Measurements from ENCODE around the gene COLGALT1. TPM values are rescaled to one million over a fixed set of nuclear protein-coding genes. Genes with fewer than 3 reads are reported as not detected.

Gene COLGALT1
- total and polyA plus RNA-seq, 2 experiments from 2014 or later: 18.2 to 63.4 TPM

- H3K27ac Mint-ChIP-seq: no peak overlapping the region
- no peaks in the 10 kb centered on the region for H3K27me3 ChIP-seq (ENCODE audit: insufficient read depth)
- DNase-seq (ENCODE audit: low spot score) (no peak), ATAC-seq (no peak)
- H3K4me1 Mint-ChIP-seq: no peaks in the 10 kb centered on the region
- no peak overlapping the region for H3K4me3 ChIP-seq
- no peak overlapping the region for H3K4me3 Mint-ChIP-seq
- no peak overlapping the region for H3K27ac ChIP-seq (ENCODE audit: low read depth)
- H3K79me2 ChIP-seq (replicated peaks; ENCODE audit: insufficient read depth): no peaks in the 10 kb centered on the region
- H4K20me1 ChIP-seq (replicated peaks; ENCODE audit: insufficient read depth): no peaks in the 10 kb centered on the region; the same call in 1 of the 2 replicates
- H2AFZ ChIP-seq: no peak overlapping the region
- peaks cover 6% of the 10 kb centered on the region for H3K27me3 Mint-ChIP-seq (ENCODE audit: insufficient read depth, low read depth, poor library complexity)
- H3K36me3 Mint-ChIP-seq (ENCODE audit: low read depth): peaks cover 33% of the 10 kb centered on the region
- no peaks in the 10 kb centered on the region for H3K9me2 ChIP-seq (ENCODE audit: insufficient read depth)
- H3F3A ChIP-seq (replicated peaks; ENCODE audit: low read depth): no peaks in the 10 kb centered on the region
- no peaks in the 10 kb centered on the region for H3K9me3 Mint-ChIP-seq
- TF ChIP-seq CTCF (conservative IDR thresholded peaks at IDR 0.05; ENCODE audit: low read depth in 2 of 2) (no peak), CREB1 (CRISPR knock-in tag; IDR thresholded peaks at IDR 0.05; ENCODE audit: low read depth) (no peak), STAT1 (IDR thresholded peaks at IDR 0.05; ENCODE audit: unreplicated experiment) (no peak), ZNF114 (CRISPR knock-in tag; IDR thresholded peaks at IDR 0.05) (no peak)
- H3K4me2 ChIP-seq: no peak overlapping the region
- H3K36me3 ChIP-seq (ENCODE audit: insufficient read depth): peaks cover 7% of the 10 kb centered on the region; the same call in 1 of the 2 replicates
- H3K4me1 ChIP-seq (ENCODE audit: insufficient read depth): no peaks in the 10 kb centered on the region
Observed at GRCh38 chr19:17570791-17571190, 15.3 kb downstream of the COLGALT1 start.

- Histone ChIP-seq H3K4me2 (no peak overlapping the region), H3K27me3 (ENCODE audit: insufficient read depth) (no peaks in the 10 kb centered on the region), H3K36me3 (ENCODE audit: insufficient read depth) (peaks cover 7% of the 10 kb centered on the region; the same call in 1 of the 2 replicates), H3K27ac (ENCODE audit: low read depth) (no peak overlapping the region), H2AFZ (no peak overlapping the region), H3K4me3 (no peak overlapping the region), H3K9me2 (ENCODE audit: insufficient read depth) (no peaks in the 10 kb centered on the region), H3K79me2 (replicated peaks; ENCODE audit: insufficient read depth) (no peaks in the 10 kb centered on the region), H3K4me1 (ENCODE audit: insufficient read depth) (peaks cover 2% of the 10 kb centered on the region; the same call in 1 of the 2 replicates), H4K20me1 (replicated peaks; ENCODE audit: insufficient read depth) (no peaks in the 10 kb centered on the region; the same call in 1 of the 2 replicates), H3F3A (replicated peaks; ENCODE audit: low read depth) (no peaks in the 10 kb centered on the region)
- peaks cover 13% of the 10 kb centered on the region for H3K27me3 Mint-ChIP-seq (ENCODE audit: insufficient read depth, low read depth, poor library complexity)
- ATAC-seq (no peak), DNase-seq (ENCODE audit: low spot score) (no peak)
- H3K36me3 Mint-ChIP-seq (ENCODE audit: low read depth): peaks cover 33% of the 10 kb centered on the region
- no peaks in the 10 kb centered on the region for H3K9me3 Mint-ChIP-seq
- peaks cover 4% of the 10 kb centered on the region for H3K4me1 Mint-ChIP-seq
- TF ChIP-seq JUNB (IDR thresholded peaks at IDR 0.05; ENCODE audit: unreplicated experiment) (no peak), ZNF462 (CRISPR knock-in tag; IDR thresholded peaks at IDR 0.05) (no peak)
- no peak overlapping the region for H3K4me3 Mint-ChIP-seq
- no peak overlapping the region for H3K27ac Mint-ChIP-seq
Observed at GRCh38 chr19:17572638-17573037, 17.2 kb downstream of the COLGALT1 start.
